Loucy (cell line): ENCODE results near the gene ALG5.

Experiments
- EZH2phosphoT487 ChIP-seq: fragments of 200-600 bp; IDR thresholded peaks from 2 replicates; pipeline ENCODE4 v1.6.1; 2018; ENCODE audit warnings: antibody characterized with exemption, mild to moderate bottlenecking, moderate library complexity, borderline replicate concordance
- TF ChIP-seq, protein P1 (sequence below): fragments of 200-600 bp; sonication (generic); conservative IDR thresholded peaks from 2 replicates; pipeline ENCODE4 v1.5.1; 2014; ENCODE audit warnings: mild to moderate bottlenecking, antibody characterized with exemption, low read length

DNA sequence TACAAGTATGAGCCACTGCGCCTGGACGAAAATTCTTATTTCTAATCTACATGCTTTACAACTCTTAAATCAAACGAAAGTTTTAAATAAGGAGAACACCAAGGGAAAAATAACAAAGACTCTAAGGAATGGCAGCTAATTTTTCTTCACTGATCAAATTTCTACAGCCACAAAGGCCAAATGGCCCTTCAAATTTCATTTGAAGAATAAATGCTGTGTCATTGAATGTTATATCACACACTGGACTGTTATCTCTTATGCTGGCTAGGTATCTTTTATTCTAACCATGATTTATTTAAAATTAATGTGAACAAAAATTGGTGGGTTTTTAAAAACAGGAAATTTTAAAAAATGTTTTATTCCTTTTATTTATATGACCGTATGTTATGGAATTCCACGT is 93.2 kb downstream of the ALG5 start:
- TF ChIP-seq, protein P1, sequence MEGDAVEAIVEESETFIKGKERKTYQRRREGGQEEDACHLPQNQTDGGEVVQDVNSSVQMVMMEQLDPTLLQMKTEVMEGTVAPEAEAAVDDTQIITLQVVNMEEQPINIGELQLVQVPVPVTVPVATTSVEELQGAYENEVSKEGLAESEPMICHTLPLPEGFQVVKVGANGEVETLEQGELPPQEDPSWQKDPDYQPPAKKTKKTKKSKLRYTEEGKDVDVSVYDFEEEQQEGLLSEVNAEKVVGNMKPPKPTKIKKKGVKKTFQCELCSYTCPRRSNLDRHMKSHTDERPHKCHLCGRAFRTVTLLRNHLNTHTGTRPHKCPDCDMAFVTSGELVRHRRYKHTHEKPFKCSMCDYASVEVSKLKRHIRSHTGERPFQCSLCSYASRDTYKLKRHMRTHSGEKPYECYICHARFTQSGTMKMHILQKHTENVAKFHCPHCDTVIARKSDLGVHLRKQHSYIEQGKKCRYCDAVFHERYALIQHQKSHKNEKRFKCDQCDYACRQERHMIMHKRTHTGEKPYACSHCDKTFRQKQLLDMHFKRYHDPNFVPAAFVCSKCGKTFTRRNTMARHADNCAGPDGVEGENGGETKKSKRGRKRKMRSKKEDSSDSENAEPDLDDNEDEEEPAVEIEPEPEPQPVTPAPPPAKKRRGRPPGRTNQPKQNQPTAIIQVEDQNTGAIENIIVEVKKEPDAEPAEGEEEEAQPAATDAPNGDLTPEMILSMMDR, result no peak
- TF ChIP-seq EZH2phosphoT487, result no peak
